Activated B cell treated with CpG ODN at 0.5 μM for 24 hours (primary cell): ENCODE measurements around the gene SEPTIN10. TPM values are rescaled to one million over a fixed set of nuclear protein-coding genes. Genes with fewer than 3 reads are reported as not detected.

Experiments
- ATAC-seq: fragments of 200-7000 bp; cut with Tn5 transposase; one replicate; pipeline ENCODE4 v1.10.0; 2021; ENCODE audit warnings: low read depth, mild to moderate bottlenecking, moderate library complexity
- CTCF ChIA-PET: fragments of 350-600 bp; sonication (Branson Sonifier 250); formaldehyde crosslinking; loops from one replicate; lab custom pipeline; 2021; ENCODE audit warnings: antibody characterized with exemption; lab: Charles Lee
- POLR2A ChIA-PET: fragments of 350-600 bp; sonication (Branson Sonifier 250); formaldehyde crosslinking; loops from one replicate; lab custom pipeline; 2021; ENCODE audit warnings: antibody characterized with exemption; lab: Charles Lee
- DNase-seq: peaks from one replicate; pipeline ENCODE4 v3.0.0; 2022
- H3K27ac Mint-ChIP-seq: one replicate; pipeline ENCODE4 v1.8.0; 2020; ENCODE audit warnings: mixed read lengths
- H3K27me3 Mint-ChIP-seq: one replicate; pipeline ENCODE4 v1.8.0; 2021; ENCODE audit warnings: mixed read lengths
- H3K36me3 Mint-ChIP-seq: one replicate; pipeline ENCODE4 v1.8.0; 2021; ENCODE audit warnings: low read depth, mixed read lengths
- H3K4me1 Mint-ChIP-seq: one replicate; pipeline ENCODE4 v1.8.0; 2021; ENCODE audit warnings: mixed read lengths
- H3K4me3 Mint-ChIP-seq: one replicate; pipeline ENCODE4 v1.8.0; 2020; ENCODE audit warnings: mild to moderate bottlenecking, mixed read lengths
- H3K9me3 Mint-ChIP-seq: one replicate; pipeline ENCODE4 v1.8.0; 2020; ENCODE audit warnings: mixed read lengths
- CTCF ChIP-seq: fragments of 200-600 bp; IDR thresholded peaks from one replicate; pipeline ENCODE4 v1.8.0; 2022; ENCODE audit warnings: antibody characterized with exemption, mild to moderate bottlenecking
- intact Hi-C: fragments of 100-400 bp; cut with micrococcal nuclease; formaldehyde crosslinking; loops from one replicate; pipeline ENCODE4 v1.15.1; 2024
- total RNA-seq: library from RNA; stranded (reverse); gene quantifications from 2 replicates; pipeline ENCODE4 v1.2.3, GENCODE V29; 2022

Gene SEPTIN10
- total RNA-seq, 1 donor from 2014 or later = 0.35 TPM

DNA sequence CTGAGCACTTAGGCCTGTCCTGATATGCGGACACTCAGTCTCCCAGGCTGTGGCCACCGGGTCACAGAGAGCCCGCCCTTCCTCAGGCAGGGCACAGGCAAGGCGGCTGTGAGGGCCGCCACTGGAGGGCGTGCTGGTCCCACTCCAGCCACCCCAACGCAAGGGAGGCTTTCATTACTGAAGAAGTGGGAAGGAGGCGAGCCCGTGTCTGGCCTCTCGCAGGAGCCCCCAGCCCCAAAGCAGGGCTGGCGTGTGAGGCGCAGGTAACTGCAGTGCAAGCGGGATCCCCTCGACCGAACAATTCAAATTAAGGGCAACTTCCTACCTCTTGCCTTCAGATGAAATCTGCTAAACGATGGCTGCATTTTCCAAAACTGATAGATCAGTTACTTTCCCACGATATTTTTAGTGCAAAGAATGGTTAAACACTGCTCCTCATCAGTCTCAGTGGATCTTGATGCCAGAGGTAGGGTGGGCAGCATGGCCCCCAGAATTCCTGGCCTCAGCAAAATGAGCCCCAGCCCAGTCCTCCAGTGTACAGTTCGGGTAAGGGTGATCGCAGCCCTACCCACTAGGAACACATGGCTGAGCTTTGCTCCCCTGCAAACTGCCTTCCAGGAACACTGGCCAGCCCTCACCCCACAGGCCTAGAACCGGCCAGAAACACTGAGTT, 97.2 kb downstream of the SEPTIN10 start:
- no peaks in the 10 kb centered on the region for H3K27me3 Mint-ChIP-seq
- CTCF ChIA-PET = no interaction called here

DNA sequence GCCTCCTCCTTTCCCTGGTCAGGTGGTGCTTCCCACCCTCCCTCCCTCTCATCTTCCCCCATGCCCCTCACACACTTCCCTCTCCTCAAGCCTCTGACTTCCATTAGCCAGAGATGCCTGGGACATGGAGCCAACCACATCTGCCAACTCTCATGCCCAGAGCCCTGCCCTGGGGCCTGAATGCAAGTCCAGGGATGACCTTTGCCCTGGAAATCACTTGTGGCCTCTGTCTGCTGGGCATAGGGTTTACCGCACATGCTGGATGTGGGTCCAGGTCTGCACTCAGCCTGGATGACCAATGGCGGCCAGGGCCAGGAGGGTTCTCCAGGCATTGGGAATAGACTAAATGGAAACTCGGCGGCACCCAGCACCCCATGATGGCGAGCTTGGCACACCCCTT, 98.9 kb downstream of the SEPTIN10 start:
- ATAC-seq (no peak), DNase-seq (no peak)
- H3K4me1 Mint-ChIP-seq = no peaks in the 10 kb centered on the region
- CTCF ChIA-PET = no interaction called here
- TF ChIP-seq CTCF = no peak
- POLR2A ChIA-PET = no interaction called here
- no peaks in the 10 kb centered on the region for H3K9me3 Mint-ChIP-seq
- H3K36me3 Mint-ChIP-seq = no peaks in the 10 kb centered on the region
- no peak overlapping the region for H3K4me3 Mint-ChIP-seq
- no peak overlapping the region for H3K27ac Mint-ChIP-seq
- H3K27me3 Mint-ChIP-seq = peaks cover 3% of the 10 kb centered on the region
- intact Hi-C loops = no loop called here

More for the DNA sequence above, 97.2 kb downstream of the SEPTIN10 start:
- Mint-ChIP-seq H3K4me3 (no peak overlapping the region), H3K9me3 (no peaks in the 10 kb centered on the region), H3K4me1 (no peaks in the 10 kb centered on the region), H3K27ac (no peak overlapping the region), H3K36me3 (no peaks in the 10 kb centered on the region)
- ATAC-seq (no peak), DNase-seq (no peak)
- intact Hi-C loops = no loop called here
- POLR2A ChIA-PET = no interaction called here
- TF ChIP-seq CTCF = no peak

GRCh38 chr2:109513749-109514588, 99.8 kb downstream of the SEPTIN10 start:
- ChIA-PET CTCF (interaction anchor here (0.8 kb wide), 1 partner anchor 387 kb away, joined by 3 read pairs; no protein-coding TSS in a partner anchor), POLR2A (no interaction called here)
- ATAC-seq (no peak), DNase-seq (no peak)
- no peaks in the 10 kb centered on the region for H3K9me3 Mint-ChIP-seq
- H3K36me3 Mint-ChIP-seq = no peaks in the 10 kb centered on the region
- no peak overlapping the region for H3K4me3 Mint-ChIP-seq
- no peaks in the 10 kb centered on the region for H3K4me1 Mint-ChIP-seq
- no peak for TF ChIP-seq CTCF
- intact Hi-C loops = no loop called here
- peaks cover 4% of the 10 kb centered on the region for H3K27me3 Mint-ChIP-seq
- H3K27ac Mint-ChIP-seq = no peak overlapping the region

DNA sequence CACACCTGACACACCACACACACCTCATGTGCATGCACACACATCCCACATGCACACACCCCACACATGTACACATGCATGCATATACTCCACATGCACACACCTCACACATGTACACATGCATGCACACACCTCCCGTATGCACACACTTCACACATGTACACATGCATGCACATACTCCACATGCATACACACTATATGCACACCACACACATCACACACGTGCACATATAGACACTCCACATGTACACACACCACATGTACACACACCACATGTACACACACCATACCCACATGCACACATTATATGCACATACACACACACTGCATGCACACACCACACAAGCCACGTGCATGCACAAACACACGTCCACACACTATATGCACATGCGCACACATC, 100.5 kb downstream of the SEPTIN10 start:
- ChIA-PET CTCF (no interaction called here), POLR2A (no interaction called here)
- no peaks in the 10 kb centered on the region for H3K36me3 Mint-ChIP-seq
- no peak overlapping the region for H3K27ac Mint-ChIP-seq
- peaks cover 4% of the 10 kb centered on the region for H3K27me3 Mint-ChIP-seq
- no peak for TF ChIP-seq CTCF
- H3K4me1 Mint-ChIP-seq = no peaks in the 10 kb centered on the region
- no peaks in the 10 kb centered on the region for H3K9me3 Mint-ChIP-seq
- intact Hi-C loops = no loop called here
- ATAC-seq (no peak), DNase-seq (no peak)
- no peak overlapping the region for H3K4me3 Mint-ChIP-seq

DNA sequence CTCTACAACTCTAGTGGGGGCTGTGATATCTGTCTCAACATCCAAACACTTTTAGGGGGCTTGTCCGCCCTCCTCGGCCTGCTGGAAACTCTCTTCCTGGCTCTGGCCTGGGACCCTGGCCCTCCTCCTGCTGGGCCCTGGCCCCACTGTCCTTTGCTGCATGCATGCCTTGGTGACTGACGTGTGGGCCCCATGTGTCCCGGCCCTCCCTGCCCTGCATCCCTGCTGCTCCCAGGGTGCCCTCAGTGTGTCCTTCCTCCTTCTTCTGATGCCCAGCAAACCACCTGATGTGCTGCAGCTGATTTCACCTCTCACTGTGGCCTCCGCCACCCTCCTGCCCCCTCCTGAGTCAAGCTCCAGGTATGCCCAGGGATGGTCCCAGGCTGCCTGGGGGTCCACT, 101.7 kb downstream of the SEPTIN10 start:
- Mint-ChIP-seq H3K27me3 (peaks cover 4% of the 10 kb centered on the region), H3K9me3 (no peaks in the 10 kb centered on the region), H3K27ac (no peak overlapping the region), H3K4me1 (no peaks in the 10 kb centered on the region), H3K4me3 (no peak overlapping the region), H3K36me3 (no peaks in the 10 kb centered on the region)
- CTCF ChIA-PET = no interaction called here
- intact Hi-C loops = no loop called here
- DNase-seq (no peak), ATAC-seq (no peak)
- no peak for TF ChIP-seq CTCF
- POLR2A ChIA-PET = no interaction called here
